SK-N-SH treated with all-trans-retinoic acid at 6 μM for 48 hours (cell line): ENCODE data around the gene PLSCR2.

Source experiments
- ATAC-seq: fragments of 200-7000 bp; cut with Tn5 transposase; 3 replicates; pipeline ENCODE4 v1.9.1; 2020; ENCODE audit warnings: mild to moderate bottlenecking, moderate library complexity
- ARNTL ChIP-seq: fragments of 450-650 bp; formaldehyde crosslinking; IDR thresholded peaks from 2 replicates; pipeline ENCODE4 v1.5.0; 2020; ENCODE audit warnings: low read depth, mild to moderate bottlenecking, moderate library complexity, borderline replicate concordance
- BACH2 ChIP-seq: fragments of 250-450 bp; sonication (Bioruptor Pico); IDR thresholded peaks from 2 replicates; pipeline ENCODE4 v1.9.0; 2021; ENCODE audit warnings: mild to moderate bottlenecking, borderline replicate concordance
- CSDC2 ChIP-seq: fragments of 250-450 bp; sonication (Bioruptor Pico); IDR thresholded peaks from 2 replicates; pipeline ENCODE4 v1.5.0; 2020; ENCODE audit warnings: mild to moderate bottlenecking, moderate library complexity
- ESRRG ChIP-seq: fragments of 250-450 bp; sonication (Bioruptor Pico); IDR thresholded peaks from 2 replicates; pipeline ENCODE4 v1.6.1; 2021; ENCODE audit warnings: mild to moderate bottlenecking
- ISL1 ChIP-seq: fragments of 250-450 bp; sonication (Bioruptor Pico); IDR thresholded peaks from 2 replicates; pipeline ENCODE4 v2.1.2; 2022; ENCODE audit warnings: mild to moderate bottlenecking, moderate library complexity
- OSR1 ChIP-seq: fragments of 250-450 bp; sonication (Bioruptor Pico); IDR thresholded peaks from 2 replicates; pipeline ENCODE4 v1.8.0; 2022; ENCODE audit warnings: moderate library complexity, mild to moderate bottlenecking, inconsistent platforms
- PPARA ChIP-seq: fragments of 250-450 bp; sonication (Bioruptor Pico); IDR thresholded peaks from 2 replicates; pipeline ENCODE4 v1.5.0; 2020; ENCODE audit warnings: mild to moderate bottlenecking, borderline replicate concordance
- RARB ChIP-seq: fragments of 250-450 bp; sonication (Bioruptor Pico); IDR thresholded peaks from 2 replicates; pipeline ENCODE4 v1.8.0; 2021; ENCODE audit warnings: mild to moderate bottlenecking, moderate library complexity
- SNAI2 ChIP-seq: fragments of 250-450 bp; sonication (Bioruptor Pico); IDR thresholded peaks from 2 replicates; pipeline ENCODE4 v1.5.0; 2020; ENCODE audit warnings: mild to moderate bottlenecking, moderate library complexity
- TCF4 ChIP-seq: fragments of 250-450 bp; sonication (Bioruptor Pico); IDR thresholded peaks from 2 replicates; pipeline ENCODE4 v1.8.0; 2021; ENCODE audit warnings: mild to moderate bottlenecking, moderate library complexity, borderline replicate concordance
- TOX ChIP-seq: fragments of 250-450 bp; sonication (Bioruptor Pico); IDR thresholded peaks from 2 replicates; pipeline ENCODE4 v1.8.0; 2021; ENCODE audit warnings: mild to moderate bottlenecking, moderate library complexity, borderline replicate concordance
- ZC3H10 ChIP-seq: fragments of 250-450 bp; sonication (Bioruptor Pico); IDR thresholded peaks from 2 replicates; pipeline ENCODE4 v1.5.1; 2021; ENCODE audit warnings: mild to moderate bottlenecking, moderate library complexity
- ZFP3 ChIP-seq: fragments of 250-450 bp; sonication (Bioruptor Pico); IDR thresholded peaks from 2 replicates; pipeline ENCODE4 v1.5.0; 2020; ENCODE audit warnings: mild to moderate bottlenecking, moderate library complexity
- ZFP30 ChIP-seq: fragments of 450-650 bp; formaldehyde crosslinking; IDR thresholded peaks from 2 replicates; pipeline ENCODE4 v1.5.0; 2022; ENCODE audit warnings: mild to moderate bottlenecking, moderate library complexity
- ZNF565 ChIP-seq: fragments of 450-650 bp; formaldehyde crosslinking; conservative IDR thresholded peaks from 2 replicates; pipeline ENCODE4 v1.5.0; 2020; ENCODE audit warnings: low read depth, mild to moderate bottlenecking, moderate library complexity
- ZNF70 ChIP-seq: fragments of 450-650 bp; formaldehyde crosslinking; IDR thresholded peaks from 2 replicates; pipeline ENCODE4 v1.5.0; 2020; ENCODE audit warnings: mild to moderate bottlenecking, moderate library complexity
- ZNF8 ChIP-seq: fragments of 450-650 bp; formaldehyde crosslinking; IDR thresholded peaks from 2 replicates; pipeline ENCODE4 v1.5.0; 2020; ENCODE audit warnings: mild to moderate bottlenecking, moderate library complexity
- TF ChIP-seq, protein P1 (sequence below): fragments of 250-450 bp; sonication (Bioruptor Pico); IDR thresholded peaks from 2 replicates; pipeline ENCODE4 v1.5.0; 2020; ENCODE audit warnings: mild to moderate bottlenecking, moderate library complexity
- TF ChIP-seq, protein P2 (sequence below): fragments of 250-450 bp; sonication (Bioruptor Pico); IDR thresholded peaks from 2 replicates; pipeline ENCODE4 v1.5.1; 2020; ENCODE audit warnings: low read depth, mild to moderate bottlenecking, moderate library complexity
- TF ChIP-seq, protein P3 (sequence below): fragments of 250-450 bp; sonication (Bioruptor Pico); IDR thresholded peaks from 2 replicates; pipeline ENCODE4 v1.8.0; 2021; ENCODE audit warnings: low read depth, mild to moderate bottlenecking, moderate library complexity, borderline replicate concordance
- TF ChIP-seq, protein P4 (sequence below): fragments of 250-450 bp; sonication (Bioruptor Pico); IDR thresholded peaks from 2 replicates; pipeline ENCODE4 v1.5.1; 2021; ENCODE audit warnings: mild to moderate bottlenecking, moderate library complexity
- TF ChIP-seq, protein P5 (sequence below): fragments of 250-450 bp; sonication (Bioruptor Pico); IDR thresholded peaks from 2 replicates; pipeline ENCODE4 v1.8.0; 2020; ENCODE audit warnings: mild to moderate bottlenecking, moderate library complexity, borderline replicate concordance

PLSCR2 gene

DNA sequence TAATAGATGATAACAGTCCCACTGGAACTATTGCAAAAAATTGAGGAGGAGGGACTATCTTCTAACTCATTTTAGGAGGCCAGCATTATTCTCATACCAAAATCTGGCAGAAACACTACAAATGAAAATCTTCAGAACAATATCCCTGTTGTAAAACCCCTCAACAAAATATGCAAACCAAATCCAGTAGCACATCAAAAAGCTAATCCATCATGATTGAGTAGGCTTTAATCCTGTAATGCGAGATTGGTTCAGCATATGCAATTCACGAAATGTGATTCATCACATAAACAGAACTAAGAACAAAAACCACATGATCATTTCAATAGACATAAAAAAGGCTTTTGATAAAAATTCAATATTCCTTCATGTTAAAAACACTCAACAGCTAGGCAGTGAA is 23.9 kb upstream of the PLSCR2 start (continued):
- TF ChIP-seq, protein P1, sequence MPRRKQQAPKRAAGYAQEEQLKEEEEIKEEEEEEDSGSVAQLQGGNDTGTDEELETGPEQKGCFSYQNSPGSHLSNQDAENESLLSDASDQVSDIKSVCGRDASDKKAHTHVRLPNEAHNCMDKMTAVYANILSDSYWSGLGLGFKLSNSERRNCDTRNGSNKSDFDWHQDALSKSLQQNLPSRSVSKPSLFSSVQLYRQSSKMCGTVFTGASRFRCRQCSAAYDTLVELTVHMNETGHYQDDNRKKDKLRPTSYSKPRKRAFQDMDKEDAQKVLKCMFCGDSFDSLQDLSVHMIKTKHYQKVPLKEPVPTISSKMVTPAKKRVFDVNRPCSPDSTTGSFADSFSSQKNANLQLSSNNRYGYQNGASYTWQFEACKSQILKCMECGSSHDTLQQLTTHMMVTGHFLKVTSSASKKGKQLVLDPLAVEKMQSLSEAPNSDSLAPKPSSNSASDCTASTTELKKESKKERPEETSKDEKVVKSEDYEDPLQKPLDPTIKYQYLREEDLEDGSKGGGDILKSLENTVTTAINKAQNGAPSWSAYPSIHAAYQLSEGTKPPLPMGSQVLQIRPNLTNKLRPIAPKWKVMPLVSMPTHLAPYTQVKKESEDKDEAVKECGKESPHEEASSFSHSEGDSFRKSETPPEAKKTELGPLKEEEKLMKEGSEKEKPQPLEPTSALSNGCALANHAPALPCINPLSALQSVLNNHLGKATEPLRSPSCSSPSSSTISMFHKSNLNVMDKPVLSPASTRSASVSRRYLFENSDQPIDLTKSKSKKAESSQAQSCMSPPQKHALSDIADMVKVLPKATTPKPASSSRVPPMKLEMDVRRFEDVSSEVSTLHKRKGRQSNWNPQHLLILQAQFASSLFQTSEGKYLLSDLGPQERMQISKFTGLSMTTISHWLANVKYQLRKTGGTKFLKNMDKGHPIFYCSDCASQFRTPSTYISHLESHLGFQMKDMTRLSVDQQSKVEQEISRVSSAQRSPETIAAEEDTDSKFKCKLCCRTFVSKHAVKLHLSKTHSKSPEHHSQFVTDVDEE (CRISPR knock-in tag): no peak
- no peak for TF ChIP-seq OSR1 (CRISPR knock-in tag)
- TF ChIP-seq BACH2 (CRISPR knock-in tag): no peak
- TF ChIP-seq SNAI2 (CRISPR knock-in tag): no peak
- TF ChIP-seq TCF4: no peak
- TF ChIP-seq ZNF70 (CRISPR knock-in tag): no peak
- no peak for TF ChIP-seq ESRRG (CRISPR knock-in tag)
- TF ChIP-seq ISL1 (CRISPR knock-in tag): no peak
- TF ChIP-seq ZFP3: no peak
- no peak for TF ChIP-seq ZNF565 (CRISPR knock-in tag)

DNA sequence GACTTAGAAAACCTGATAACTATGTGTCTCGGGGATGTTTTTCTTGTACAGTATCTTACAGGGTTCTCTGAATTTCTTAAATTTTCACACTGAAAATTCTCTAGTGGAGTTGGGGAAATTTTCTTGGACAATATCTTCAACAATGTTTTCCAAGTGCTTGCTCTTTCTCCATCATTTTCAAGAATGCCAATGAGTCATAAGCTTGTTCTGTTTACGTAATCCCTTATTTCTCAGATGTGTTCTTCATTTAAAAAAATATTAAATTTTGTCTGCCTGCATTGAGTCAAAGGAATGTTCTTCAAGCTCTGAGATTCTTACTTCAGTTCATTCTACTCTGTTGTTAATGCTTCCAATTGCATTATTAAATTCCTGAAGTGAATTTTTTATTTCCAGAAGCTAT is 21.9 kb upstream of the PLSCR2 start:
- no peak for TF ChIP-seq TCF4
- no peak for TF ChIP-seq ARNTL (CRISPR knock-in tag)
- no peak for TF ChIP-seq ISL1 (CRISPR knock-in tag)
- TF ChIP-seq, protein P2, sequence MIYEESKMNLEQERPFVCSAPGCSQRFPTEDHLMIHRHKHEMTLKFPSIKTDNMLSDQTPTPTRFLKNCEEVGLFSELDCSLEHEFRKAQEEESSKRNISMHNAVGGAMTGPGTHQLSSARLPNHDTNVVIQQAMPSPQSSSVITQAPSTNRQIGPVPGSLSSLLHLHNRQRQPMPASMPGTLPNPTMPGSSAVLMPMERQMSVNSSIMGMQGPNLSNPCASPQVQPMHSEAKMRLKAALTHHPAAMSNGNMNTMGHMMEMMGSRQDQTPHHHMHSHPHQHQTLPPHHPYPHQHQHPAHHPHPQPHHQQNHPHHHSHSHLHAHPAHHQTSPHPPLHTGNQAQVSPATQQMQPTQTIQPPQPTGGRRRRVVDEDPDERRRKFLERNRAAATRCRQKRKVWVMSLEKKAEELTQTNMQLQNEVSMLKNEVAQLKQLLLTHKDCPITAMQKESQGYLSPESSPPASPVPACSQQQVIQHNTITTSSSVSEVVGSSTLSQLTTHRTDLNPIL (CRISPR knock-in tag): no peak
- TF ChIP-seq ZC3H10: no peak
- TF ChIP-seq, protein P1 (CRISPR knock-in tag): no peak
- no peak for TF ChIP-seq ZFP30 (CRISPR knock-in tag)
- no peak for TF ChIP-seq TOX (CRISPR knock-in tag)
- TF ChIP-seq ZNF70 (CRISPR knock-in tag): no peak
- TF ChIP-seq PPARA (CRISPR knock-in tag): no peak
- TF ChIP-seq, protein P3, sequence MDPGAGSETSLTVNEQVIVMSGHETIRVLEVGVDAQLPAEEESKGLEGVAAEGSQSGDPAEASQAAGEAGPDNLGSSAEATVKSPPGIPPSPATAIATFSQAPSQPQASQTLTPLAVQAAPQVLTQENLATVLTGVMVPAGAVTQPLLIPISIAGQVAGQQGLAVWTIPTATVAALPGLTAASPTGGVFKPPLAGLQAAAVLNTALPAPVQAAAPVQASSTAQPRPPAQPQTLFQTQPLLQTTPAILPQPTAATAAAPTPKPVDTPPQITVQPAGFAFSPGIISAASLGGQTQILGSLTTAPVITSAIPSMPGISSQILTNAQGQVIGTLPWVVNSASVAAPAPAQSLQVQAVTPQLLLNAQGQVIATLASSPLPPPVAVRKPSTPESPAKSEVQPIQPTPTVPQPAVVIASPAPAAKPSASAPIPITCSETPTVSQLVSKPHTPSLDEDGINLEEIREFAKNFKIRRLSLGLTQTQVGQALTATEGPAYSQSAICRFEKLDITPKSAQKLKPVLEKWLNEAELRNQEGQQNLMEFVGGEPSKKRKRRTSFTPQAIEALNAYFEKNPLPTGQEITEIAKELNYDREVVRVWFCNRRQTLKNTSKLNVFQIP (CRISPR knock-in tag): no peak
- no peak for TF ChIP-seq BACH2 (CRISPR knock-in tag)
- TF ChIP-seq ZNF8 (CRISPR knock-in tag): no peak
- TF ChIP-seq, protein P4, sequence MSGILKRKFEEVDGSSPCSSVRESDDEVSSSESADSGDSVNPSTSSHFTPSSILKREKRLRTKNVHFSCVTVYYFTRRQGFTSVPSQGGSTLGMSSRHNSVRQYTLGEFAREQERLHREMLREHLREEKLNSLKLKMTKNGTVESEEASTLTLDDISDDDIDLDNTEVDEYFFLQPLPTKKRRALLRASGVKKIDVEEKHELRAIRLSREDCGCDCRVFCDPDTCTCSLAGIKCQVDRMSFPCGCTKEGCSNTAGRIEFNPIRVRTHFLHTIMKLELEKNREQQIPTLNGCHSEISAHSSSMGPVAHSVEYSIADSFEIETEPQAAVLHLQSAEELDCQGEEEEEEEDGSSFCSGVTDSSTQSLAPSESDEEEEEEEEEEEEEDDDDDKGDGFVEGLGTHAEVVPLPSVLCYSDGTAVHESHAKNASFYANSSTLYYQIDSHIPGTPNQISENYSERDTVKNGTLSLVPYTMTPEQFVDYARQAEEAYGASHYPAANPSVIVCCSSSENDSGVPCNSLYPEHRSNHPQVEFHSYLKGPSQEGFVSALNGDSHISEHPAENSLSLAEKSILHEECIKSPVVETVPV (CRISPR knock-in tag): no peak
- no peak for TF ChIP-seq RARB
- no peak for TF ChIP-seq CSDC2 (CRISPR knock-in tag)
- TF ChIP-seq, protein P5, sequence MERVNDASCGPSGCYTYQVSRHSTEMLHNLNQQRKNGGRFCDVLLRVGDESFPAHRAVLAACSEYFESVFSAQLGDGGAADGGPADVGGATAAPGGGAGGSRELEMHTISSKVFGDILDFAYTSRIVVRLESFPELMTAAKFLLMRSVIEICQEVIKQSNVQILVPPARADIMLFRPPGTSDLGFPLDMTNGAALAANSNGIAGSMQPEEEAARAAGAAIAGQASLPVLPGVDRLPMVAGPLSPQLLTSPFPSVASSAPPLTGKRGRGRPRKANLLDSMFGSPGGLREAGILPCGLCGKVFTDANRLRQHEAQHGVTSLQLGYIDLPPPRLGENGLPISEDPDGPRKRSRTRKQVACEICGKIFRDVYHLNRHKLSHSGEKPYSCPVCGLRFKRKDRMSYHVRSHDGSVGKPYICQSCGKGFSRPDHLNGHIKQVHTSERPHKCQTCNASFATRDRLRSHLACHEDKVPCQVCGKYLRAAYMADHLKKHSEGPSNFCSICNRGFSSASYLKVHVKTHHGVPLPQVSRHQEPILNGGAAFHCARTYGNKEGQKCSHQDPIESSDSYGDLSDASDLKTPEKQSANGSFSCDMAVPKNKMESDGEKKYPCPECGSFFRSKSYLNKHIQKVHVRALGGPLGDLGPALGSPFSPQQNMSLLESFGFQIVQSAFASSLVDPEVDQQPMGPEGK (CRISPR knock-in tag): no peak
- no peak for TF ChIP-seq SNAI2 (CRISPR knock-in tag)
- TF ChIP-seq ESRRG (CRISPR knock-in tag): no peak
- ATAC-seq: no peak
